Spleen (tissue), 7 donors: ENCODE data around the gene FBXO40.

ENCODE experiments used
- POLR2AphosphoS5 ChIP-seq, 3 donors: sonication (generic); formaldehyde crosslinking; IDR thresholded peaks; one replicate each; pipeline ENCODE4 v1.5.1; 2017; ENCODE audit warnings: antibody characterized with exemption in 3 of 3
- TF ChIP-seq, protein P1 (sequence below), 11 experiments: fragments of 200-600 bp in 7 of 11; fragments of 450-650 bp in 4 of 11; sonication (generic) in 4 of 11; IDR thresholded peaks in 8 of 11; conservative IDR thresholded peaks in 3 of 11; 1 replicate in 7 of 11; 2 replicates in 4 of 11; pipeline versions ENCODE4 v1.4.0 to v1.8.0; 2016 to 2021; ENCODE audit warnings: antibody characterized with exemption in 11 of 11, inconsistent platforms in 4 of 11, mild to moderate bottlenecking in 1 of 11
- donor health status: DM: no; HTN: no; CAD: no; lungs with moderate emphysema.
- donor health status: DM: no; HTN: no; CAD: no.
- donor health status: DM: no; HTN: no; CAD: no.

DNA sequence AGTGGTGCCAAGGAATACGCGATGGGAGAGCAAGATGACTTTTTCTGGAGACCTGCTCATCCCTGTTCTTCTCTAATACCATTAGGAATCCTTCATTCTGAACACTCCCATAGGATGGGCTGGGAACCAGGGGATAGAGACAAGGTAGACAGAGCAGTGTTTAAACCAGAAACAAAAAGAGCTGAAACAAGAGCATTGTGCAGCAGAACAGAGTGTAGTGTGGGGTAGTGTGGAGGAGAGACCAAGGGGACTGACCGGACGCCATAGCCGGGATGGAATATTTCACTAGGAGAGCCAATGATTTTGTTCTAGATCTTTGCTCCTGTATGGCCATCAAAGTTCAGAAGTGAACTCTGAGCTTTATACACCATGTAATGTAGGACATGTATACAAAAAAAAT lies 51.9 kb downstream of the FBXO40 start:
- TF ChIP-seq, protein P1, sequence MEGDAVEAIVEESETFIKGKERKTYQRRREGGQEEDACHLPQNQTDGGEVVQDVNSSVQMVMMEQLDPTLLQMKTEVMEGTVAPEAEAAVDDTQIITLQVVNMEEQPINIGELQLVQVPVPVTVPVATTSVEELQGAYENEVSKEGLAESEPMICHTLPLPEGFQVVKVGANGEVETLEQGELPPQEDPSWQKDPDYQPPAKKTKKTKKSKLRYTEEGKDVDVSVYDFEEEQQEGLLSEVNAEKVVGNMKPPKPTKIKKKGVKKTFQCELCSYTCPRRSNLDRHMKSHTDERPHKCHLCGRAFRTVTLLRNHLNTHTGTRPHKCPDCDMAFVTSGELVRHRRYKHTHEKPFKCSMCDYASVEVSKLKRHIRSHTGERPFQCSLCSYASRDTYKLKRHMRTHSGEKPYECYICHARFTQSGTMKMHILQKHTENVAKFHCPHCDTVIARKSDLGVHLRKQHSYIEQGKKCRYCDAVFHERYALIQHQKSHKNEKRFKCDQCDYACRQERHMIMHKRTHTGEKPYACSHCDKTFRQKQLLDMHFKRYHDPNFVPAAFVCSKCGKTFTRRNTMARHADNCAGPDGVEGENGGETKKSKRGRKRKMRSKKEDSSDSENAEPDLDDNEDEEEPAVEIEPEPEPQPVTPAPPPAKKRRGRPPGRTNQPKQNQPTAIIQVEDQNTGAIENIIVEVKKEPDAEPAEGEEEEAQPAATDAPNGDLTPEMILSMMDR (IDR thresholded peaks at IDR 0.05 in 8 of 11, conservative IDR thresholded peaks at IDR 0.05 in 3 of 11) = no peak
- no peak for TF ChIP-seq POLR2AphosphoS5 (IDR thresholded peaks at IDR 0.05)
